Sigmoid colon (tissue), 4 donors: Measurements from ENCODE around the gene SNRPD2.

Experiments used
- CTCF ChIP-seq, 4 experiments: fragments of 450-650 bp in 3 of 4; fragments of 200-600 bp in 1 of 4; IDR thresholded peaks; one replicate each; pipeline ENCODE4 v1.5.1; 2016 to 2019; ENCODE audit warnings: antibody characterized with exemption in 4 of 4, mild to moderate bottlenecking in 3 of 4, moderate library complexity in 2 of 4
- POLR2A ChIP-seq, 2 donors: fragments of 450-650 bp; IDR thresholded peaks; one replicate each; pipeline ENCODE4 v1.6.1; 2016; ENCODE audit warnings: antibody characterized with exemption in 2 of 2, mild to moderate bottlenecking in 2 of 2, moderate library complexity in 2 of 2
- POLR2AphosphoS5 ChIP-seq, 4 donors: sonication (generic); formaldehyde crosslinking; IDR thresholded peaks; one replicate each; pipeline ENCODE4 v1.6.1; 2017; ENCODE audit warnings: antibody characterized with exemption in 4 of 4

DNA sequence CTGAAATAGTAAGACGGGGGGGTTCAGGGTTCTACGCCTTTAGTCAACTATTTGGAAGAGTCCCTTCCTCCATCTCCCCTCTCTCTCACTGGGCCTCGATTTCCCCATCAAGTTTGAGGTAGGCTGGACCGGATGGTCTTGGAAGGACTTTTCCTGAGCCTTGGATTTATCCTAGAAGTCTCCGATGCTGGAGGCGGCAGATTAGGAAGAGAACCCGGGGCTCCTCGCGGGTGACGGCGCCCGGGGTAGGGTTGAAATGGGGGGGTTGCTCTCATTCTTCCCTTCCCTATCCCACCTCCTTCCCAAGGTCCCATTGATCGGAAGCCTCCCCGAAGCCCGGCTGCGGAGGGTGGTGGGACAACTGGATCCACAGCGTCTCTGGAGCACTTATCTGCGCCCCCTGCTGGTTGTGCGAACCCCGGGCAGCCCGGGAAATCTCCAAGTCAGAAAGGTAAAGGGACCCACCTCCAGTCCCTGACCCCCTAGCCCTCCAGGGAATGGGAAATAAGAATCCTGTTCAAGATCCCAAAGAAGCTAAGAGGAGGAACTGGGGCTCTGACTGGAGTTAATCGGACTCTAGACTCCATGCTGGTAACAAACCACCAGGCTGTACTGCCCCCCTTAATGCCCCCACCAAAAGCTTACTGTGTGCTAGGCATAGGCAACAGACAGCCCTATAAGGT, 1.5 kb upstream of the SNRPD2 start:
- TF ChIP-seq CTCF (IDR thresholded peaks at IDR 0.05) (peak; percentile 64 to 91 (median 82)), POLR2A (IDR thresholded peaks at IDR 0.05) (no peak), POLR2AphosphoS5 (IDR thresholded peaks at IDR 0.05) (peak in 1 of 4 donors; percentile 11)
